GM12864 (cell line): ENCODE results near the gene AP5Z1.

Experiments
- DNase-seq: peaks from one replicate; pipeline ENCODE4 v3.0.0-alpha.2; 2011; ENCODE audit warnings: low read depth
- H3K4me3 ChIP-seq: 2 replicates; pipeline ENCODE4 v1.5.1; 2011; ENCODE audit warnings: mild to moderate bottlenecking, low read depth, low read length, control low read depth
- CTCF ChIP-seq: IDR thresholded peaks from 2 replicates; pipeline ENCODE4 v1.5.1; 2011; ENCODE audit warnings: low read depth, mild to moderate bottlenecking, moderate library complexity, low read length, control low read depth, inconsistent platforms; ENCODE audit errors: missing control alignments

AP5Z1 gene

GRCh38 chr7:4822677-4823076 is 47.3 kb downstream of the AP5Z1 start:
- no peak overlapping the region for H3K4me3 ChIP-seq
- no peak for TF ChIP-seq CTCF
- no peak for DNase-seq

GRCh38 chr7:4823441-4824119 is 48.2 kb downstream of the AP5Z1 start:
- no peak for TF ChIP-seq CTCF

GRCh38 chr7:4824120-4824775 is 48.8 kb downstream of the AP5Z1 start:
- no peak for DNase-seq
- TF ChIP-seq CTCF, result no peak
- no peak overlapping the region for H3K4me3 ChIP-seq

More at GRCh38 chr7:4823441-4824119, 48.2 kb downstream of the AP5Z1 start:
- no peak for DNase-seq
- no peak overlapping the region for H3K4me3 ChIP-seq

GRCh38 chr7:4825081-4825480 is 49.7 kb downstream of the AP5Z1 start:
- TF ChIP-seq CTCF, result no peak
- DNase-seq, result no peak
- H3K4me3 ChIP-seq, result no peak overlapping the region

- no peak for DNase-seq
- no peak for TF ChIP-seq CTCF
- no peak overlapping the region for H3K4me3 ChIP-seq
These were observed 53.4 kb downstream of the AP5Z1 start for GRCh38 chr7:4828720-4829383.

- DNase-seq, result peak; percentile 8
- no peak overlapping the region for H3K4me3 ChIP-seq
- TF ChIP-seq CTCF, result peak; percentile 94
These were observed 54.8 kb downstream of the AP5Z1 start for GRCh38 chr7:4830176-4830575.
